Peyer's patch (tissue), 4 donors: ENCODE data around the gene RSRC2.
"Not testable (repeated sequence)": the region's sequence is repeated elsewhere in the genome, so short reads cannot be mapped to it uniquely, and the experiment has no call there.

Source experiments
- CTCF ChIP-seq, 6 experiments: fragments of 450-650 bp in 4 of 6; fragments of 200-600 bp in 2 of 6; sonication (generic) in 1 of 6; IDR thresholded peaks; one replicate each; pipeline ENCODE4 v1.5.1; 2017 to 2019; ENCODE audit warnings: antibody characterized with exemption in 6 of 6, mild to moderate bottlenecking in 3 of 6, moderate library complexity in 1 of 6
- POLR2A ChIP-seq, 2 donors: fragments of 450-650 bp; IDR thresholded peaks; one replicate each; pipeline ENCODE4 v1.5.1; 2017; ENCODE audit warnings: antibody characterized with exemption in 2 of 2, mild to moderate bottlenecking in 2 of 2, moderate library complexity in 2 of 2

GRCh38 chr12:122470576-122470975, 56.2 kb downstream of the RSRC2 start:
- not testable (repeated sequence) for TF ChIP-seq CTCF, POLR2A (IDR thresholded peaks at IDR 0.05)
